Gastrocnemius medialis (tissue), 4 donors: ENCODE results near the gene PTPRN2.

Experiments used
- POLR2A ChIP-seq, 2 donors: fragments of 450-650 bp; IDR thresholded peaks; one replicate each; pipeline ENCODE4 v1.6.1; 2017; ENCODE audit warnings: antibody characterized with exemption in 2 of 2, mild to moderate bottlenecking in 2 of 2, moderate library complexity in 2 of 2
- TF ChIP-seq, protein P1 (sequence below), 5 experiments: fragments of 450-650 bp in 3 of 5; fragments of 200-600 bp in 2 of 5; sonication (generic) in 2 of 5; IDR thresholded peaks in 4 of 5; conservative IDR thresholded peaks in 1 of 5; 1 replicate in 4 of 5; 2 replicates in 1 of 5; pipeline ENCODE4 v1.5.1; 2016 to 2019; ENCODE audit warnings: antibody characterized with exemption in 5 of 5, mild to moderate bottlenecking in 3 of 5, moderate library complexity in 3 of 5

DNA sequence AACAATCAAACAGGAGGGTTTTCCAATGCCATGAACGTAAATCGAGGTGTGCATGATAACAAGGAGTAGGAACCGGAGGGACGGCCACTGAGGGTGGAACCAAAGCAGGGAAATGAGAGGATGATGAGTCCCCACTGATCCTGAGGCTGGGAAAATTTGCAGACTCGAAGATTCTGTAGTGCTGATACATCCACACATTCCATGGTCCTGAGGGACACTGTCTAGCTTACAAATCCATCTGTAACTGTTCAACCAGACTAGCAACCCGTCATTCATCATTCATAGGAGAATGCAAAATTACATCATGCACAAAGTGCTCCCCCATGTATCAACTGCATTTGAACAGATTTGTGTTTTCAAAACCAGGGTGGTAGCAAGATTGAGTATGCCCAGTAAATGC, 189.7 kb downstream of the PTPRN2 start:
- TF ChIP-seq POLR2A (IDR thresholded peaks at IDR 0.05) = no peak
- TF ChIP-seq, protein P1, sequence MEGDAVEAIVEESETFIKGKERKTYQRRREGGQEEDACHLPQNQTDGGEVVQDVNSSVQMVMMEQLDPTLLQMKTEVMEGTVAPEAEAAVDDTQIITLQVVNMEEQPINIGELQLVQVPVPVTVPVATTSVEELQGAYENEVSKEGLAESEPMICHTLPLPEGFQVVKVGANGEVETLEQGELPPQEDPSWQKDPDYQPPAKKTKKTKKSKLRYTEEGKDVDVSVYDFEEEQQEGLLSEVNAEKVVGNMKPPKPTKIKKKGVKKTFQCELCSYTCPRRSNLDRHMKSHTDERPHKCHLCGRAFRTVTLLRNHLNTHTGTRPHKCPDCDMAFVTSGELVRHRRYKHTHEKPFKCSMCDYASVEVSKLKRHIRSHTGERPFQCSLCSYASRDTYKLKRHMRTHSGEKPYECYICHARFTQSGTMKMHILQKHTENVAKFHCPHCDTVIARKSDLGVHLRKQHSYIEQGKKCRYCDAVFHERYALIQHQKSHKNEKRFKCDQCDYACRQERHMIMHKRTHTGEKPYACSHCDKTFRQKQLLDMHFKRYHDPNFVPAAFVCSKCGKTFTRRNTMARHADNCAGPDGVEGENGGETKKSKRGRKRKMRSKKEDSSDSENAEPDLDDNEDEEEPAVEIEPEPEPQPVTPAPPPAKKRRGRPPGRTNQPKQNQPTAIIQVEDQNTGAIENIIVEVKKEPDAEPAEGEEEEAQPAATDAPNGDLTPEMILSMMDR (IDR thresholded peaks at IDR 0.05 in 4 of 5, conservative IDR thresholded peaks at IDR 0.05 in 1 of 5) = no peak
